GM19455 (cell line): Measurements from ENCODE around the gene HOXA13.

ENCODE experiments used
- ATAC-seq: cut with Tn5 transposase; IDR thresholded peaks from one replicate; pipeline ENCODE4 v1.9.1; 2021; ENCODE audit not compliant: unreplicated experiment

Gene HOXA13

DNA sequence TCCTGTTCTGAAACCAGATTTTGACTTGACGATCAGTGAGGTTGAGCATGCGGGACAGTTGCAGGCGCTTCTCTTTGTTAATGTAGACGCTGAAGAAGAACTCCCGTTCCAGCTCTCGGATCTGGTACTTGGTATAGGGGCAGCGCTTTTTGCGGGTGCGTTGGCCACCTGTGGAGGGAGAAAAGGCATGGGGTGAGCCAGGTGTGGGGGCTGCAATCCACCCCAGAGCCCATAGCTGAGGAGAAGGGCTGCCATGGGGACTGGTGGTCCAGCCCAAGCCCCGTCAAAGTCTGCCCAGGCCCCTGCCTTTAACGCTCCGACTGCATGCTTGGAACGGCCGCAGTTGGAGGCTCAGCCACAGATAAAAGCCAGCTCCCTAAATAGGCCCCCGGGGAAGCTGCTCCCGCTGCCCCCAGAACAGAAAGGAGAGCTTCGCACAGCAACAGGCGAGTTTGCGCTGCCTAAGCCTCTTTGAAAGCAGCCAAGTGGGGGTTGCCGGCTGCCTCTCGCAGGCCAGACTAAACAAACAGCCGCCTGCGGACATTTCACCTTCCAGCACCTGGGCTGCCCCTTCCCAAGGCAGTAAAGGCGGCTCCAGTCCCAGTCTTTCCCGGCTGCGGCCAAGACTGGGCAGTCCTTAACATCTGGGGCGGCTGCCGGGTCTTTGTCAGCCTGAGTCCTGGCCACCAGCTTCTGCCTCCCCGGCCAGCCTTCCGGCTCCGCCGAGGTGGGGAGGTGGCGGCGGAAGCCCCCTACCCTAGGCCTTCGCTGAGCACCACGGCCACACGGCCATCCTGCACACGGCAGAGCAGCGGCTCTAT lies 16.8 kb downstream of the HOXA13 start:
- ATAC-seq = no peak

- no peak for ATAC-seq
These were observed 17.5 kb downstream of the HOXA13 start for GRCh38 chr7:27182285-27182841.

DNA sequence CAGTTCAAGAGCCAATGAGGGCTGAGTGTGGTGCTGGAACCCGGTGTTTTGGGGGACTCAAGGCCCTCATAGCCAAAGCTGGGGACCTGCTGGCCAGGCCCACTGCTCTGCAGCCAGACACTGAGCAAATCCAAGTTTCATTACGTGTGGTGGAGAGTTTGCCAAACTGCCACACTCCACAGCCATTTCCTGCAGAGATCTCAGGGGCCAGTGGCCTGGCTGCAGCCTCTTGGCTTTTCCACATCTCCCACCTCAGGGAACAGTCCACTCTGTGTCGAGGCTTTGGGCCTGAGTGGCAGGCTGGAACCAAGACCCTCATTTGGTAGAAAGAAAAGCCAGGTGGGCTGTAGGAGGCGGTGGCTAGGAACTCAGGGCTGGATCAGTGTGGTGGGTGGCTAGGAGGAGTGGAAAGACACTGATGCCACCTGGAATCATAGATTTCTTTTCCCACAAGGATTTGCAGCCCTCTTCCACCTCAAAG lies 18.1 kb downstream of the HOXA13 start:
- no peak for ATAC-seq

DNA sequence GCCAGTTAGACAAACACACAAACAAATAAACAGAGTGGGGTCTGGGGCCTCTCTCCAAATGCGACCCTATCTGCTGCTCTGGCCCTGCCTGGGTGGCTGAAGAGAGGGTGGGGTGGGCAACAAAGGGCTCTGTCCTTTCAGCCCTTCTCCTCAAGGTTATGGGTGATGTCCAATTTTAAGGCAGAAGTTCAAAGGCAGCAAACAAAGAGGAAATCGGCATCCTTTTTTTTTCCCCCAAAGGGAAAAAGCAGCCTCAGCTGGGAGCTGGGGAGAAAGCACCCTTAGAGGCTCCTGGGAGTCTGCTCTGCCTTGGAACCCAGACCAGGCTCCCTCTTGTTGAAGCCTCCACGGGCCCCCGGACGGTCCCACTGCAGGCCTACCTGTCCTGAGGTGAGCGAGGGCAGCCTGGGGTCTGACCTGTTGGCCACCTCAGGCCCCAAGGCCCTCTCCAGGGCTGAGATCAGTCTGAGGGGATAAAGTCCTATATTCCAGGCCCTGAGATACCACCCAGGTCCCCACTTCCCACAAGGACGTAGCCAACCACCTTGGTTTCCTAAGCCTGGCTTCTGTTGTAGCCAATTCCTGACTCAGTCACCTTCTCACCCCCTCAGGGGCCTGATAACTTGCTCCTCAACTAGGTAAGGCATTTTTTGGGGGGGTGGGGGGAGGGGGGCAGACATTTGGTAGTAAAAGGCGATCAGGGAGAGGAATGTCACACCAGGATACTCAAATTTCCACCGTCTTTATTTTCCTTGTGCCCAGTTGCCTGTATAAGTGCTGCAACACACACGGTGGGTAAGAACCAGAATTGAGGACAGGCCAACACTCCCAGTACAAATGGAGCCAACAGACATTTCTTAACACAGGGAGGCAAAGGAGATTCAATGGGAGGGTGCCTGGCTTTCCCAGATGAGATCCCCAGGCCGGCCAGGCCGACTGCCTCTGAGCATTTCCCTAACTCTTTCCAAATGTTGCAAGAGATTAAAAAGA lies 19.2 kb downstream of the HOXA13 start:
- ATAC-seq = no peak

DNA sequence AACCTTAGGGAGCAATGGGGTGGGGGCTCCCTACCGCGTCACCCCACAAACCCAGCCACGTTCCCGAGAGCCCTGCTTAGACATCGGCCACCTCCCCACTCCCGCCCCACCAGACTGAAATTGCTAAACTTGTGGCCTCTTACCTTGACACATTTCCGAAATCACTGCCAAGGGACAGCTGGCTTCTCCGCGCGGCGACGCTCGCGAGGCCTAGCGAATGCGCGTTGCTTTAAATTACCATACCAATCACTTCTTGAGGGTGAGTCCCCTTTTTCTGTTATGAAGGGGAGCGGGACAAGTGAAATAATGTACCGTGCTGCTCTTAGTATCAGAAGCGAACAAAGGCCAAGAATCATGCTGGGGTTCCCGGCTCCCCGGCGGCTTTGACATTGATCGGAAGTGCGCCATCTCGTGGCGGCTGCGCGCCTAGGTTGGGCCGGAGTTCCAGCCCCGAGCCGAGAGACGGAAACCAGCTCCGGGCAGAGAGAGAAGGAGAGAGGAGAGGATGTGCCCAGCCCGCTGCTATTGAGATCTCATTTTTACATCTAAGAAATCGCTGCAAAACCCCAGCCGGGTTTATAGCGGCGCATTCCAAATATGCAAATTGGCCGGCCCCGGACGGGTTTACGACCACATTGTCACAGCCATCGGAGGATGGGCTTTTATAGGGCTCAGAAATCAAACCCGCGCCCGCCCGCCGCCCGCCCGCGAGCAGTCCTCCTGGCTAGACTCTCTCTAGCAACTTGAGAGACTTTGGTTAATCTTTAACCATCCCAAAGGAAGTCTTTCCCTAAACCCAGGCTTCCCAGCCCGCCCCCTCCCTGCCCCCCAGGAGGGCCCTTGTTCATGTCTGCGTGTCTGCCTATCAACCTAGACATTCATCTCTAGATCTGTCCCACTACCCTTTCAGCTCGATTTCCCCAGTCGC lies 20.1 kb downstream of the HOXA13 start:
- ATAC-seq = no peak

DNA sequence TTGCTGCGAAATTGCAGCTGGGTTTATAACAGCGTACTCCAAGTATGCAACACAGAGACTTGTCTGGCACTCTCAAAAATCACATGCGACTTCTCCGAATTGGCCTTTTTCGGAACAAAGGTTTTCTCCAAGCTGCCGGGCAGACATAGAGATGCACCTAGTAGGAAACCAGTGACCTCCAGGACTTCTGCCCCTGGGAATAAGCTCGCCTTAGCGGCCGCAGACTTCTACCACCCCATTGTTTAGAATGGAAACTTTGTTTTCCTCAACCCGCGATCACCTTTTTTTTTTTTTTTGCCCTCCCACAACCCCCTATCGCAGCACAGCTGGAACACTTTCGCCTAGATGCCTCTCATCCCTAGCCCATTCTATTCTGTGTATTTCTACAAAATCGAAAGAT lies 20.9 kb downstream of the HOXA13 start:
- ATAC-seq = no peak

- no peak for ATAC-seq
These were observed 21.5 kb downstream of the HOXA13 start for GRCh38 chr7:27178366-27178765.

DNA sequence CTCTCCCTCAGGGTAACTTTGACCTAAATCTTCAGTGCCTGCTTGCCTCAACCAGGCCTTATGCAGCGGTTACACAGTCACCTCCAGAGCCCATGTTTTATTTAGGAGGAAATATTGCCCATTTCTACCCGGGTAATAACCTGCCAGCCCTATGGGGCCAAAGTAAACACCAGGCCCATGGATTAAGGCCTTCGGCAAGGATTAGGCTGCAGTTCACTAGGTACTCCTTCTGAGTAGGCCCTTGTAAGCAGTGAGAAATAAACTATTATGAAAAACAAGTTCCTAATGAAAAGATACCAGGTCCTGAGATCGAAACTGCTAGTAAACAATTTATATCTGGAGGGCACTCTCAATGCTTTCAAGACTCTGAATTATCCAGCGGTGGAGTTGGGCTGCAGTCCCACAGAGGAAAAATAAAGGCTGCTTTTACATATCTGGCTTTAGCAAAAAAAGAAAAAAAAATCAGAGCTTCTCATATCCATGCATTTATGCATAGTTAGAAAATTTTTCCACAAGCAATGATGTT lies 22.0 kb downstream of the HOXA13 start:
- ATAC-seq = no peak

GRCh38 chr7:27176962-27177794 lies 22.7 kb downstream of the HOXA13 start:
- no peak for ATAC-seq

- no peak for ATAC-seq
These were observed 23.4 kb downstream of the HOXA13 start for GRCh38 chr7:27176524-27176845.

DNA sequence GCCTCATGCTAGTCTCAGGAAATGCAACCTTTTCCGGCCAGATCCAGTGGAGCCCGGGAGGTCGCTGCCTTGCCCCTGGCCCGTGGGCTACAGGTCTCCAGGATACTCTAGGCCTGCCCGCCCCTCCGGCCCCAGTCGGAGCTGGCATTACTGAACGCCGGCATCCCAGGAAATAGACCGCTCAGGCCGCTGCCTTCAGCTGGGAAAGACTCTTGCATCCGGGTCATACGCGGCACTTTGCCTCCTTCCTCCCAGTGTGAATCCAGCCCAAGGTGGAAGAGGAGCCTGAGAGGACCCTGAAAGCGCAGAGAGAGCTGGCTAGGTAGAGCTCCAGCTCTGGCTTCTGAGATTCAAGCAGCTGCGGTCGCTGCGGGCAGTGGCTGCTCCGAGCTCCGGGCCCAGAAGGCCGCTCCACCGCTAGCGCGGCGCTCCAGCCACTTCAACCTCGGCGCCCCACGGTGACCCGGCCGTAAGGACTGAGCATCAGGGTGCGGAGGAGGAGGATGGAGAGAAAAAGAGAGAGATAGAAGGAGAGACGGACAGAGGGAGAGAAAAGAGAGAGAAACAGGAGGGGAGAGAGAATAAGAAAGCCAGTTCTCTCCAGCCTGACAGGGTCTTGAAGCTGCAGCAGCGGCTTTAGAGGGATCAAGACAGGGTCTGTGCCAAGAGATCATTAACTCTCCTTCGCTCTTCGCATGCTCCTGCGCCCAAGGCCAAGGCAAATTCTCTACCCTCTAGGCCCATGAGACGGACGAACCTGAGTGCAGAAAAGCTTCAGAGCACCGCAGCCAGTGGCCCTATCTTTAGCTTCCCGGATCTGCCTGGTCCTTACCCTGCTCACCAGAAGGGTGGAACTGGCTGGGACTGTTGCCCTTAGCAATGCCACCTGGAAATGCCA lies 24.0 kb downstream of the HOXA13 start:
- ATAC-seq = no peak

DNA sequence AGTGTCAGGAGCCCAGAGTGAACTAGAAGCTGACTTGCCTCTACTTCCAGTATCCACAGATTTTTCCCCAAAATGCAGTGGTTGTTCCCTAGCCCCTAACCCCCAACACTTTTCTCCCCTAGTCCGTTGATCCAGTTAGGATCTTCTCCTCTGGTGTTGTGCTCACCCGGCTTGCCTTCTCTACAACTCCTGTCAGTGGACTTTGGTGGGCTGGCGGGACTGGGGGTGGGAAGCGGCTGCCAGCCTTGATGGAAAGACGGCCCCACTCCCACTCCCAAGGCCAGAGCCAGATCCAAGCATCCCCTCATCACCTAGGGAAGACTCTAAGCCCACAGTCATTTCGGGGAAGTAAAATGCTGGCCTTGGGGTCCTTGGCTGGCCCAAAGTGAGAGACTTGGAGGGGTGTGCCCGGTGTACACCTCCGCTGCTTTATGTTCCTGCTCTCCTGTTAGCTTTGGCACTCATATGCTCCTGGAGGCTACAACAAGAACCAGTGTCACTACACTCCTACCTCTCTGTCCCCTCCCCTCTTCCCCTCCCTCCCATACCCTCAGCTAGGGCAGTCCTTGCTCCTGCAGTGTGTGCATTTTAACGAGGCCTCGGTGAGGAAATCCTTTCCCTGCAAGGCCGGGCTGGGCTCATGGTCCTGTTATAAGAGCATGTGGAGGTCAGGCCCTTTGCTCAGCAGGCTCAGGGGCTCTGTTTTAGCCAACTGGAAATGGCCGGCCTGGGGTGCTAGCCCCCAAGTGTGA lies 24.8 kb downstream of the HOXA13 start:
- no peak for ATAC-seq

DNA sequence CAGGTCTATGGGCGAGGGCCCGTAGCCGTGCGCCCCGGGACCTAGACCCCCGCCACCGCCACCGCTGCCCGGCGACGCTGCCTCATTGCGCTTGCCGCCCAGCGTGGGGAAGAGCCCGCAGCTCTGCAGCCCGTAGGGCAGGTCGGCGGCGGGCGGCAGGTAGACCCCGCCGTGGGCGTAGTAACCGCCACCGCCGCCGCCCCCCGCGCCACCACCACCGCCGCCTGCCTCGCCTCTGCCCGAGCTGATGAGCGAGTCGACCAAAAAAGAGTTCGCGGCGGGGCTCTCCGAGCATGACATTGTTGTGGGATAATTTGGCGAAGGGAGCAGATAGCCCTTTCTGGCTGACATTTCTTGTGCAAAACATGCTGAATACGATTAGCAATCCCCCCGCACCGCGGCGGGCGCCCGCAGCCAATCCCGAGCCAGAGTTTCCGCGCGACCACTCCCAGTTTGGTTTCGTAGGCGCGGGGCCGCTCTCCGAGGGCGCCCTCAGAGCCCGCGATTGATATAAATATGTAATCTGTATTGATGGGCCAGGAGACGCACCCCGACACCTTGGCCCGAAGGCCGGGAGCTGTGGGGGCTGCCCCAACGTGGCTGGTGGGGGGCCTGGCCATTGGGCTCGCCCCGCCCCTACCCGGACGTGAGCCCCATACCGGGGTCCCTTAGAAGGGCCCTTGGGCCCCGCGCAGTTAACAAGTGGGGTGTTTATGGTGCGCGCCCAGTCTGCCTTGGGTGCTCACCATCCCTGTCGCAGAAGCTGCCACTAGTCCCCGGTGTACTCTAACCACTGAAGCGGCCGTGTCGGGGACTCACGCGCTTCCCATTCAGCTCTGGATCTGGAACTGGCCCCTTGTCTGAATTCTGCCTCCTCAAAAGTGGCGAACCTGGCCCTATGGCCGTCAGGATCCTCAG lies 25.7 kb downstream of the HOXA13 start, which contains the start of gene HOXA10:
Gene HOXA10 (minus strand): TSS at position 365 of the 918 bp plus-strand sequence. CDS start 14 bp downstream, at position 351.
- ATAC-seq = no peak

GRCh38 chr7:27173511-27173955 lies 26.4 kb downstream of the HOXA13 start:
- ATAC-seq = no peak

DNA sequence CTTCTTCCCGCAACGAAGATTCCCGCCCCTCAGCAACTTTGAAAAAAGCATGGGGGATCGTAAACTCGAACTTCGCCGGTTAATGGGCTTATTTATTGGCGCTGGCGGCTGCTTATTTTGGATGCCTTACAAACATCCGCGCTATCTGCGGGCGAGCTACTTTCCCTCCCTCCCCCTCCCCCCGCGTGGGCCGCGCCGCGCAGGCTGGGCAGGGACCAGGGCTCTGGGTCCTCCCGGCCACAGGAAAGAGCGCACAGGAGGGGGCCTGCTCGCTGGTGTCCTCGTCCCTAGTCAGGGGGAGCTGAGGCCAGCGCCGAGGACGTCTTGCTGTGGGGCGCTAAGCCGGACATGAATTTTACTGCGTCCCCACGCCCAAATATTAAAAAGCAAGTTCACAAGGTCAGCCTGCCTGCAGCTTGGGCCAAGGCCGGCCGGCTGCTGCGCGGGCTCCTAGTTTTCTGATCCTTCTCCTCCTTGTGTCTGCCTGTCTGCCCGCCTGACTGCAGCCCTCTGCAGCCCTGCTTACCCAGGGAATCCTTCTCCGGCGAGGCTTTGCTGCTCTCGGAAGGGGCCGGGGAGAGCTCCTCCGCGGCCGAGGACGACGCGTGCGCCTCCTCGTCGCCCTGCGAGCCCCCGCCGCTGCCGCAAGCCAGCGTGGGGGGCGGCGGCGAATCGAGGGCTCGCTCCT lies 26.9 kb downstream of the HOXA13 start:
- no peak for ATAC-seq

DNA sequence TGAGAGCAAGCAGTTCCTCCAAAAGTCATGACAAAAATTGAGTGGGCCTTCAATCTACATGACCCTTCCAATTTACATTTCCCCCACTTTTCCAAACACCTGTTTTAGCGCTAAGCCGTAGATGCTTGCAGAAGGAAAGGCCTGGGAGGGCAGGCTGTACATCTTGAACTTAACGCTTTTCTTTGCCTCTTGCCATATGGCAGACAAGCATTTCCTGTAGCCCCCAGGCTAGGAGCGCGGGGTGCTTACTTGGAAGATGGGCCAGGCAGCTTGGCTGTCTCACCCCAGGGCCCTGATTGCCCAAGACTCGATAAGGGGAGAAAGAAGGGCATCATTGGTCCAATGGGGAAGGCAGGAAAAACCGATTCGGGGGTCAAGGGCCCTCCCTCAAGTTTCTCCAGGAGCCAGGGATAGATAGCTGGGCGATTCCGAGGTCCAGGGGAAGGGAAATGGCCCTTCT lies 27.5 kb downstream of the HOXA13 start:
- ATAC-seq = no peak
